Peyer's patch (tissue), 4 donors: ENCODE results near the gene ISY1. TPM values are rescaled to one million over a fixed set of nuclear protein-coding genes. Genes with fewer than 3 reads are reported as not detected.
"Not testable (repeated sequence)": the region's sequence is repeated elsewhere in the genome, so short reads cannot be mapped to it uniquely, and the experiment has no call there.

Experiments
- DNase-seq, 3 donors: peaks; one replicate each; pipeline ENCODE4 v3.0.0-alpha.2; 2017 to 2019
- H3K27ac ChIP-seq, 4 donors: fragments of 200-600 bp; sonication (generic); one replicate each; pipeline ENCODE4 v1.5.1; 2016 to 2019
- H3K27me3 ChIP-seq, 2 donors: fragments of 200-600 bp; sonication (generic); one replicate each; pipeline ENCODE4 v1.5.1; 2019
- H3K36me3 ChIP-seq, 3 donors: fragments of 200-600 bp; sonication (generic); one replicate each; pipeline ENCODE4 v1.5.1; 2016 to 2019
- H3K4me1 ChIP-seq, 4 donors: fragments of 200-600 bp; sonication (generic); one replicate each; pipeline ENCODE4 v1.5.1; 2016 to 2019
- H3K4me3 ChIP-seq, 4 donors: fragments of 200-600 bp; sonication (generic); 1 replicate in 3 of 4; 2 replicates in 1 of 4; pipeline ENCODE4 v1.5.1; 2016 to 2019; ENCODE audit warnings: mild to moderate bottlenecking in 1 of 4
- H3K9me3 ChIP-seq, 4 donors: fragments of 200-600 bp; sonication (generic); one replicate each; pipeline ENCODE4 v1.5.1; 2016 to 2019; ENCODE audit warnings: mild to moderate bottlenecking in 1 of 4
- POLR2A ChIP-seq, 2 donors: fragments of 450-650 bp; IDR thresholded peaks; one replicate each; pipeline ENCODE4 v1.5.1; 2017; ENCODE audit warnings: antibody characterized with exemption in 2 of 2, mild to moderate bottlenecking in 2 of 2, moderate library complexity in 2 of 2
- total RNA-seq, 4 donors: library from RNA; depleted of rRNA; stranded (reverse); fragments of >200 nt; gene quantifications; one replicate each; pipeline ENCODE4 v1.1.0, GENCODE V29; 2016
- TF ChIP-seq, protein P1 (sequence below), 6 experiments: fragments of 450-650 bp in 4 of 6; fragments of 200-600 bp in 2 of 6; sonication (generic) in 1 of 6; IDR thresholded peaks; one replicate each; pipeline ENCODE4 v1.5.1; 2017 to 2019; ENCODE audit warnings: antibody characterized with exemption in 6 of 6, mild to moderate bottlenecking in 3 of 6, moderate library complexity in 1 of 6

The ISY1 gene
- total RNA-seq, 4 donors from 2014 or later, result 11.1 to 24.9 (median 18.2) TPM

- Histone ChIP-seq H3K9me3 (no peaks in the 10 kb centered on the region), H3K4me3 (no peak overlapping the region), H3K27ac (no peak overlapping the region), H3K27me3 (no peaks in the 10 kb centered on the region), H3K4me1 (peaks cover 0 to 31% (median 7%) of the 10 kb centered on the region in 4 donors), H3K36me3 (peaks cover 0 to 4% (median 0%) of the 10 kb centered on the region in 3 donors)
- DNase-seq, result no peak
- TF ChIP-seq, protein P1, sequence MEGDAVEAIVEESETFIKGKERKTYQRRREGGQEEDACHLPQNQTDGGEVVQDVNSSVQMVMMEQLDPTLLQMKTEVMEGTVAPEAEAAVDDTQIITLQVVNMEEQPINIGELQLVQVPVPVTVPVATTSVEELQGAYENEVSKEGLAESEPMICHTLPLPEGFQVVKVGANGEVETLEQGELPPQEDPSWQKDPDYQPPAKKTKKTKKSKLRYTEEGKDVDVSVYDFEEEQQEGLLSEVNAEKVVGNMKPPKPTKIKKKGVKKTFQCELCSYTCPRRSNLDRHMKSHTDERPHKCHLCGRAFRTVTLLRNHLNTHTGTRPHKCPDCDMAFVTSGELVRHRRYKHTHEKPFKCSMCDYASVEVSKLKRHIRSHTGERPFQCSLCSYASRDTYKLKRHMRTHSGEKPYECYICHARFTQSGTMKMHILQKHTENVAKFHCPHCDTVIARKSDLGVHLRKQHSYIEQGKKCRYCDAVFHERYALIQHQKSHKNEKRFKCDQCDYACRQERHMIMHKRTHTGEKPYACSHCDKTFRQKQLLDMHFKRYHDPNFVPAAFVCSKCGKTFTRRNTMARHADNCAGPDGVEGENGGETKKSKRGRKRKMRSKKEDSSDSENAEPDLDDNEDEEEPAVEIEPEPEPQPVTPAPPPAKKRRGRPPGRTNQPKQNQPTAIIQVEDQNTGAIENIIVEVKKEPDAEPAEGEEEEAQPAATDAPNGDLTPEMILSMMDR (IDR thresholded peaks at IDR 0.05), result no peak
- no peak for TF ChIP-seq POLR2A (IDR thresholded peaks at IDR 0.05)
Measured at GRCh38 chr3:129114455-129114854, 46.4 kb downstream of the ISY1 start.

DNA sequence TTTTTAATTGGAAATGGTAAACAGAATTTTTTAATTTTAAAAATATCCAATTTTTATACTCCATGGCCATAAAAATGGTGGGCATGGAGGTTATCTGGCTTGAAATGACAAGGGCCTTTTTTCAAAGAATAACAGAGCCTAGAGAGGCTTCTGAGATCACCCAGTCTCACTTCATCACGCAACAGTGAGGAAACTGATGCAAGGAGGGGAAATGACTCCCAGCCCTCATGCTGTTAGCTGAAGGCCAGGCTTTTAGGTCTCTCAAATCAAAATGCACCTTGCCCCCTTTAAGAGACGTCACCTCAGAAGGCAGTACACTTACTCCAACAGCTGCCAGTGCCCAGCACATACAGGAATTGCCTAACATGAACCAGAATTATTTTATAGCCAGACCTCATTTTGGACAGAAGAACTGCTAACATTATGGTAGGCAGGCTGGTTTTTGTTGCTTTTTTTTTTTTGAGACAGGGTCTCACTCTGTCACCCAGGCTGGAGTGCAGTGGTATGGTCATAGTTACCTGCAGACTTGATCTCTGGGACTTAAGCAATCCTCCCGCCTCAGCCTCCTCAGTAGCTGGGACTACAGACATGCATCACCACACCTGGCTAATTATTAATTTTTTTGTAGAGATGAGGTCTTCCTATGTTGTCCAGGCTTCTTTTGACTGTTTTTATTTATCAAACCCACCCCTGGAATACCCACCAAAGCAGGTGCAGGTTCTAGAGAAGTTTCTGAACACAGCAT lies 48.4 kb downstream of the ISY1 start:
- H3K4me1 ChIP-seq, result peaks cover 0 to 18% (median 4%) of the 10 kb centered on the region in 4 donors
- H3K27me3 ChIP-seq, result no peaks in the 10 kb centered on the region
- TF ChIP-seq, protein P1 (IDR thresholded peaks at IDR 0.05), result no peak
- no peak for TF ChIP-seq POLR2A (IDR thresholded peaks at IDR 0.05)
- peaks cover 0 to 7% (median 0%) of the 10 kb centered on the region in 3 donors for H3K36me3 ChIP-seq
- no peak overlapping the region for H3K4me3 ChIP-seq
- no peaks in the 10 kb centered on the region for H3K9me3 ChIP-seq
- H3K27ac ChIP-seq, result no peak overlapping the region
- DNase-seq, result no peak

GRCh38 chr3:129111076-129111780 lies 49.6 kb downstream of the ISY1 start:
- not testable (repeated sequence) for DNase-seq, H3K27me3 ChIP-seq, H3K9me3 ChIP-seq, H3K4me1 ChIP-seq, H3K4me3 ChIP-seq, H3K27ac ChIP-seq, H3K36me3 ChIP-seq

DNA sequence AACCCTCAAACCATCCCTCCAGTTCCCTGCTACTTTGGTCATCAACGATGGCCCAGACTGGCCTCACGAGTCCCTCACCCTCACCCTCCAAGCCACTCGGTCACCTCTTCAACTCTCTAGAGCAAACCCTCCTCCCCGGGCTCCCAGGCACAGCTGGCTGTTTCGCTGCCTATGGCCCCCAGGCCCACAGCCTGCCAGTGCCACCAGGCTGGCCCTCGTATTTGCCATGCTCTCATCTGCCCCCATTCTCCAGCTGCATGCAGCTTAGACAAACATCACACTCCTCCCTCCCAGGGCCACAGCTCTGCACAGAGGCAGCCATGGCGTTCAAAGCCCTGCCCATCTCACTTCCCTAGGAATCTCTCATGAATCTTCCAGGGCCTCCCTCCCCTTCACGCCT lies 53.1 kb downstream of the ISY1 start:
- H3K4me3 ChIP-seq, result no peak overlapping the region
- no peaks in the 10 kb centered on the region for H3K4me1 ChIP-seq
- H3K27ac ChIP-seq, result no peak overlapping the region
- H3K9me3 ChIP-seq, result no peaks in the 10 kb centered on the region
- no peak for DNase-seq
- no peak for TF ChIP-seq POLR2A (IDR thresholded peaks at IDR 0.05)
- H3K27me3 ChIP-seq, result no peaks in the 10 kb centered on the region
- H3K36me3 ChIP-seq, result peaks cover 0 to 7% (median 0%) of the 10 kb centered on the region in 3 donors

DNA sequence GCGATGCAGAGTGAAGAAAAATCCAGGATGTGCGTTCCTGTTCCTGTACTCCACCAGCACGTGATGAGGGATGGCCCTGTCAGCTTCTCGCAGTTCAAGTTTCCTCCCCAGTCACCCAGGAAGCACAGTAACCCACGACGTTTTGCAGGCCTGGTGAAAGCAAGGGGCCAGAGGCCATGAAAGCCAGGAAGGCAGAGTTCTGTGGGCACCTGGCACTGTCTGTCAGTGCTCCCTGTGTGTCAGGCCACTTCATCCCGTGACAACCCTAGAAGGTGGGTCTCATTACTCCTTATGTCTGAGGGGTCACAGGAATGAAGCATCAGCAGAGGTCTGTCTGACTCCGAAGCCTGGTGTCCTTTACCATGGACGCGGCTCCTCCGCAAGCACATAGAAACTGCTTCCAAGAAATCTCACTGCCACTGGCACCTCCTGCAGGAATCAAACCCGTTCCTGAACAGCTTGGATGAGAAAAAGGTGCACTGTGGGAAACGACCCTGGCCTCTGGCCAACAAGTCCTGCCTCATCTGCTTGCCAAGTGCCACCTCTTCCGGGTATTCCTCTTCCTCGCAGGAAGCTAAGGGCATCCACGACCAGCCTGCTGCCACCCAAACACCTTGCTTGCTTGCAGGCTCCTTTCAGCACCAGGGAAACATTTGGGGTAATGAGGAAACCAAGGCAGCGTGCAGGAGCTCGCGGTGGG lies 53.8 kb downstream of the ISY1 start:
- H3K9me3 ChIP-seq, result no peaks in the 10 kb centered on the region
- no peak for DNase-seq
- H3K4me3 ChIP-seq, result no peak overlapping the region
- H3K27ac ChIP-seq, result no peak overlapping the region
- no peaks in the 10 kb centered on the region for H3K4me1 ChIP-seq
- no peaks in the 10 kb centered on the region for H3K27me3 ChIP-seq
- peaks cover 0 to 7% (median 0%) of the 10 kb centered on the region in 3 donors for H3K36me3 ChIP-seq
- TF ChIP-seq, protein P1 (IDR thresholded peaks at IDR 0.05), result no peak
- TF ChIP-seq POLR2A (IDR thresholded peaks at IDR 0.05), result no peak

- Histone ChIP-seq H3K36me3 (peaks cover 0 to 7% (median 0%) of the 10 kb centered on the region in 3 donors), H3K27ac (no peak overlapping the region), H3K27me3 (no peaks in the 10 kb centered on the region), H3K4me3 (no peak overlapping the region), H3K9me3 (no peaks in the 10 kb centered on the region), H3K4me1 (no peaks in the 10 kb centered on the region)
- TF ChIP-seq POLR2A (IDR thresholded peaks at IDR 0.05), result no peak
- TF ChIP-seq, protein P1 (IDR thresholded peaks at IDR 0.05), result no peak
- DNase-seq, result no peak
Measured at GRCh38 chr3:129106320-129106719, 54.5 kb downstream of the ISY1 start.
